Measurements from ENCODE around the gene TRIM41. TPM values are rescaled to one million over a fixed set of nuclear protein-coding genes. Genes with fewer than 3 reads are reported as not detected.
A peak's percentile ranks its signal among the peaks of the same experiment; 100 is the strongest.

Gene TRIM41
- total and polyA plus RNA-seq, 2 of the 13 experiments (the other 11 are each of a cell fraction or from before 2014, with no cell fraction given) = 10.2 to 16.7 TPM

DNA sequence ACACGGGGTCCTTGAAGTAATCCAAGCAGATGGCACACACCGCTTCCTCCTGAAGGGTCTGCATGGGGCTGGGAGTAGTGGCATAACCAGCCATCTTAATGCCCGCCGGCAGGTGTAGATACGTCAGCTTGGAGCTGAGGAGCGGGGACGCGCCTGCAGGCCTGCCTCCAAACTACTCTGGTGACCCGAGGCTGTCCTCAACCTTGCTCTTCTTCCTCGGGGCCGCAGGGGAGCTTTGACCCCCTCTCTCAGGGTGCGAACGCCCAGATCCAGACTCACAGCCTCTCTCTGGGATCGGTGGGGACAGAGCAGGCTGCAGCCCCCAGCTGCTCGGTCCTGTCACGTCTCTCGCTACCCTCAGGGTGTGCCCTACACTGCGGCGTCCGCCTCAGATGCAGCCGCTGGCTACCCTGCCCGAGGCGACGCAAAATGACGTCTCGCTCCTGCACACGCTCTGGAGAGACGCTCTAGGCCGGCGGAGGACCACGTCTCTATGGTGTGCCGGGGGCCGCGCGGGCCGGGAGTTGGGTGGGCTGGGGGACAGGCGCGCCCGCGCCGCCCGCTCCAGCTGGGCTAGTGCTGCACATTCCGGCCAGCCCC, 37.7 kb downstream of the TRIM41 start, which contains the start of gene TRIM52 (continued):
- TF ChIP-seq IRF9 (CRISPR knock-in tag; IDR thresholded peaks at IDR 0.05; ENCODE audit: borderline replicate concordance) (peak; percentile 95), ZNF7 (CRISPR knock-in tag; IDR thresholded peaks at IDR 0.05) (no peak), ZNF546 (CRISPR knock-in tag; conservative IDR thresholded peaks at IDR 0.05) (peak; percentile 87; the same call in 1 of the 2 replicates), PATZ1 (CRISPR knock-in tag; IDR thresholded peaks at IDR 0.05) (peak; percentile 86), ZNF547 (CRISPR knock-in tag; IDR thresholded peaks at IDR 0.05) (no peak; the same call in none of the 2 replicates), RARG (CRISPR knock-in tag; IDR thresholded peaks at IDR 0.05; ENCODE audit: low read depth) (0 out of 2 replicates have a peak, but pooled peaks have one; percentile 24), HDAC2 (CRISPR knock-in tag; IDR thresholded peaks at IDR 0.05) (peak; percentile 93), FOXA1 (IDR thresholded peaks at IDR 0.05) (no peak), FOXA1 (CRISPR knock-in tag; IDR thresholded peaks at IDR 0.05) (peak; percentile 37), SP5 (CRISPR knock-in tag; IDR thresholded peaks at IDR 0.05; ENCODE audit: borderline replicate concordance, low read depth) (no peak), RFXANK (CRISPR knock-in tag; IDR thresholded peaks at IDR 0.05) (no peak), TMF1 (CRISPR knock-in tag; IDR thresholded peaks at IDR 0.05; ENCODE audit: low read depth) (no peak), RORA (CRISPR knock-in tag; IDR thresholded peaks at IDR 0.05) (no peak), ISX (CRISPR knock-in tag; conservative IDR thresholded peaks at IDR 0.05) (no peak), ZBTB40 (IDR thresholded peaks at IDR 0.05) (no peak), ZBTB40 (CRISPR knock-in tag; IDR thresholded peaks at IDR 0.05) (no peak; the same call in 1 of the 2 replicates)
- TF ChIP-seq, protein P1, sequence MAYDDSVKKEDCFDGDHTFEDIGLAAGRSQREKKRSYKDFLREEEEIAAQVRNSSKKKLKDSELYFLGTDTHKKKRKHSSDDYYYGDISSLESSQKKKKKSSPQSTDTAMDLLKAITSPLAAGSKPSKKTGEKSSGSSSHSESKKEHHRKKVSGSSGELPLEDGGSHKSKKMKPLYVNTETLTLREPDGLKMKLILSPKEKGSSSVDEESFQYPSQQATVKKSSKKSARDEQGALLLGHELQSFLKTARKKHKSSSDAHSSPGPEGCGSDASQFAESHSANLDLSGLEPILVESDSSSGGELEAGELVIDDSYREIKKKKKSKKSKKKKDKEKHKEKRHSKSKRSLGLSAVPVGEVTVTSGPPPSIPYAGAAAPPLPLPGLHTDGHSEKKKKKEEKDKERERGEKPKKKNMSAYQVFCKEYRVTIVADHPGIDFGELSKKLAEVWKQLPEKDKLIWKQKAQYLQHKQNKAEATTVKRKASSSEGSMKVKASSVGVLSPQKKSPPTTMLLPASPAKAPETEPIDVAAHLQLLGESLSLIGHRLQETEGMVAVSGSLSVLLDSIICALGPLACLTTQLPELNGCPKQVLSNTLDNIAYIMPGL (CRISPR knock-in tag; IDR thresholded peaks at IDR 0.05; ENCODE audit: borderline replicate concordance in 1 of 2, low read depth in 1 of 2) = peak; percentile 94; a peak in 3 of 4 replicates
